CD4-positive, alpha-beta T cell (primary cell): Measurements from ENCODE around the gene OR52H1. TPM values are rescaled to one million over a fixed set of nuclear protein-coding genes. Genes with fewer than 3 reads are reported as not detected.

Source experiments
- ATAC-seq: fragments of 200-7000 bp; cut with Tn5 transposase; one replicate; pipeline ENCODE4 v1.10.0; 2022; ENCODE audit warnings: mild to moderate bottlenecking; ENCODE audit not compliant: poor library complexity
- CTCF ChIA-PET: fragments of 350-600 bp; sonication (Branson Sonifier 250); formaldehyde crosslinking; loops from one replicate; lab custom pipeline; 2021; ENCODE audit warnings: antibody characterized with exemption, inconsistent platforms; lab: Charles Lee
- POLR2A ChIA-PET: fragments of 350-600 bp; sonication (Branson Sonifier 250); formaldehyde crosslinking; loops from one replicate; lab custom pipeline; 2021; ENCODE audit warnings: antibody characterized with exemption, inconsistent platforms; lab: Charles Lee
- DNase-seq, 14 experiments: peaks; one replicate each; pipeline ENCODE4 v3.0.0-alpha.2; 2013 to 2020; ENCODE audit warnings: mixed read lengths in 2 of 14
- H3K27ac ChIP-seq, 2 donors: one replicate each; pipeline versions ENCODE4 v1.5.1 to v1.7.0; 2013; ENCODE audit warnings: low read length in 2 of 2, low read depth in 1 of 2, mild to moderate bottlenecking in 1 of 2
- H3K27me3 ChIP-seq, 2 experiments: 1 replicate in 1 of 2; 2 replicates in 1 of 2; pipeline versions ENCODE4 v1.6.1 to v1.7.0; 2013; ENCODE audit warnings: low read length in 2 of 2, control low read depth in 1 of 2, mild to moderate bottlenecking in 1 of 2, moderate library complexity in 1 of 2; ENCODE audit not compliant: insufficient read depth in 2 of 2, control insufficient read depth in 1 of 2
- H3K36me3 ChIP-seq: one replicate; pipeline ENCODE4 v1.6.1; 2013; ENCODE audit warnings: low read length, control low read depth; ENCODE audit not compliant: insufficient read depth
- H3K4me1 ChIP-seq: one replicate; pipeline ENCODE4 v1.6.1; 2013; ENCODE audit warnings: low read length, control low read depth; ENCODE audit not compliant: insufficient read depth
- H3K4me3 ChIP-seq: one replicate; pipeline ENCODE4 v1.5.1; 2013; ENCODE audit warnings: mild to moderate bottlenecking, low read length, moderate library complexity
- H3K9me3 ChIP-seq, 2 experiments: 1 replicate in 1 of 2; 2 replicates in 1 of 2; pipeline versions ENCODE4 v1.6.1 to v1.7.0; 2013; ENCODE audit warnings: low read length in 2 of 2, mild to moderate bottlenecking in 2 of 2, control low read depth in 1 of 2, moderate library complexity in 1 of 2; ENCODE audit not compliant: control insufficient read depth in 1 of 2, insufficient read depth in 1 of 2
- H3K27ac Mint-ChIP-seq: one replicate; pipeline ENCODE4 v1.8.0; 2020; ENCODE audit warnings: mixed read lengths
- H3K27me3 Mint-ChIP-seq: one replicate; pipeline ENCODE4 v1.8.0; 2021; ENCODE audit warnings: mixed read lengths
- H3K36me3 Mint-ChIP-seq: one replicate; pipeline ENCODE4 v1.8.0; 2021; ENCODE audit warnings: low read depth, mixed read lengths
- H3K4me1 Mint-ChIP-seq: one replicate; pipeline ENCODE4 v1.8.0; 2021; ENCODE audit warnings: low read depth, mixed read lengths
- H3K4me3 Mint-ChIP-seq: one replicate; pipeline ENCODE4 v1.8.0; 2020; ENCODE audit warnings: mild to moderate bottlenecking, mixed read lengths
- H3K9me3 Mint-ChIP-seq: one replicate; pipeline ENCODE4 v1.8.0; 2020; ENCODE audit warnings: mixed read lengths
- intact Hi-C, 2 experiments: fragments of 100-400 bp; cut with DNase I in 1 of 2; cut with micrococcal nuclease in 1 of 2; formaldehyde crosslinking; loops; one replicate each; pipeline versions ENCODE4 v1.15.1 to v1.9.0; 2023 to 2025; cut with DNase I, micrococcal nuclease
- total RNA-seq, 174 experiments: library from RNA in 2 of 174; stranded (reverse) in 2 of 174; gene quantifications; one replicate each; pipeline ENCODE4 v1.2.3 and lab custom pipeline; 2021 to 2026
- TF ChIP-seq, protein P1 (sequence below): fragments of 200-600 bp; IDR thresholded peaks from one replicate; pipeline ENCODE4 v1.8.0; 2022; ENCODE audit warnings: antibody characterized with exemption, mild to moderate bottlenecking

Gene OR52H1
- total RNA-seq, 2 experiments from 2014 or later: 0.22 TPM; not detected in 1

DNA sequence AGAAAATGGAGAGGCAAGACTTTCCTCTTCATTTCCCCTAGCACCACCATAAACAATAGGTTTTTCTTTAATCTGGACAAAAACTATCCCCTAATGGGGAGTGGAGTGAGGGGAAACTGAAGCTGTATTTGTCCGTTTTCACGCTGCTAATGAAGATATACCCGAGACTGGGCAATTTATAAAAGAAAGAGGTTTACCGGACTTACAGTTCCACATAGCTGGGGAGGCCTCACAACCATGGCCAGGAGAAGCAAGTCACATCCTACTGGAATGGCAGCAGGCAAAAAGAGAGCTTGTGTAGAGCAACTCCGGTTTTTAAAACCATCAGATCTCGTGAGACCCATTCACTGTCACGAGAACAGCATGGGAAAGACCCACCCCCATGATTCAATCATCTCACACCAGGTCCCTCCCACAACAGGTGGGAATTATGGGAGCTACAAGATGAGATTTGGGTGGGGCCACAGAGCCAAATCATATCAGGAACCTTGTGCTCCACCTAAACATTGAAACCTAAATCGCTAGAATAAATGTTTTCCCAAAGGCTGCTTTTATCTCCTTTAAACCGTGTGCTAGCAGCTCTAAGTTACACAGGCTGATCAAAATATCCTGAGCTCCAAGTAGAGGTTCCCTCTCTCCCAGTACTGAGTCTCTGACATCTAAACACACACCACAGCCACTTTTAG, 42.8 kb downstream of the OR52H1 start:
- intact Hi-C loops: no loop called here
- Mint-ChIP-seq H3K4me3 (no peak overlapping the region), H3K9me3 (no peaks in the 10 kb centered on the region), H3K36me3 (no peaks in the 10 kb centered on the region), H3K27me3 (no peaks in the 10 kb centered on the region), H3K27ac (no peak overlapping the region), H3K4me1 (no peaks in the 10 kb centered on the region)
- Histone ChIP-seq H3K4me3 (no peak overlapping the region), H3K27ac (no peak overlapping the region), H3K9me3 (no peaks in the 10 kb centered on the region), H3K27me3 (peaks cover 0 to 2% of the 10 kb centered on the region in 2 experiments), H3K36me3 (no peaks in the 10 kb centered on the region), H3K4me1 (no peaks in the 10 kb centered on the region)
- TF ChIP-seq, protein P1, sequence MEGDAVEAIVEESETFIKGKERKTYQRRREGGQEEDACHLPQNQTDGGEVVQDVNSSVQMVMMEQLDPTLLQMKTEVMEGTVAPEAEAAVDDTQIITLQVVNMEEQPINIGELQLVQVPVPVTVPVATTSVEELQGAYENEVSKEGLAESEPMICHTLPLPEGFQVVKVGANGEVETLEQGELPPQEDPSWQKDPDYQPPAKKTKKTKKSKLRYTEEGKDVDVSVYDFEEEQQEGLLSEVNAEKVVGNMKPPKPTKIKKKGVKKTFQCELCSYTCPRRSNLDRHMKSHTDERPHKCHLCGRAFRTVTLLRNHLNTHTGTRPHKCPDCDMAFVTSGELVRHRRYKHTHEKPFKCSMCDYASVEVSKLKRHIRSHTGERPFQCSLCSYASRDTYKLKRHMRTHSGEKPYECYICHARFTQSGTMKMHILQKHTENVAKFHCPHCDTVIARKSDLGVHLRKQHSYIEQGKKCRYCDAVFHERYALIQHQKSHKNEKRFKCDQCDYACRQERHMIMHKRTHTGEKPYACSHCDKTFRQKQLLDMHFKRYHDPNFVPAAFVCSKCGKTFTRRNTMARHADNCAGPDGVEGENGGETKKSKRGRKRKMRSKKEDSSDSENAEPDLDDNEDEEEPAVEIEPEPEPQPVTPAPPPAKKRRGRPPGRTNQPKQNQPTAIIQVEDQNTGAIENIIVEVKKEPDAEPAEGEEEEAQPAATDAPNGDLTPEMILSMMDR: no peak
- DNase-seq (no peak), ATAC-seq (no peak)
- ChIA-PET CTCF (no interaction called here), POLR2A (no interaction called here)

DNA sequence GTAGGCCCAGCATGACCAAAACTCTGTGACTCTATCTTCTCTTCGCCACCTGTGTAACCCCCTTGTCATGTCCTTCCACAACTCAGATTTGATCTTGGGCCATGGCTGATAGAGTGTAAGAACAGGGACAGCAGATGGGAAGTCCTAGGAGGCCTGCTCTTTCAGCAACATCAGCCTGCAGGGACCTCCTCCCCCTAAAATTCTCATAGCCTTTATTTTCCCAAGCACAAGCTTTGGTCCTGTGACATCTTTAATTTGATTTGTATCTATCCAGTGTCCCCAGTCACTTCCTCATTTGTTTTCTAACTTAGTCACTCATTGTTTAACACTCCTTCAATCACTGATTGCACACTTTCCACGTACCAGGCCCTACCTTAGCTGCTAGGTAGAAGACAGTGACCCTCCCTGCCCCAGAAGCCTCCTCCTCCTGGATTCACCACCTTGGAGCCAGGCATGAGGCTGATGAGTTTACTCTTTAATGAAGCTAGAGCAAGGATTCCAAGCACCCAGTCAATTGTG, 43.9 kb downstream of the OR52H1 start:
- no peak overlapping the region for H3K4me3 Mint-ChIP-seq
- CTCF ChIA-PET: no interaction called here
- TF ChIP-seq, protein P1: no peak
- no peak overlapping the region for H3K27ac ChIP-seq
- no peaks in the 10 kb centered on the region for H3K36me3 Mint-ChIP-seq
- no peaks in the 10 kb centered on the region for H3K4me1 ChIP-seq
- intact Hi-C loops: no loop called here
- H3K36me3 ChIP-seq: no peaks in the 10 kb centered on the region
- H3K4me1 Mint-ChIP-seq: no peaks in the 10 kb centered on the region
- no peaks in the 10 kb centered on the region for H3K27me3 Mint-ChIP-seq
- H3K27ac Mint-ChIP-seq: no peak overlapping the region
- POLR2A ChIA-PET: no interaction called here
- ATAC-seq: no peak
- H3K4me3 ChIP-seq: no peak overlapping the region
- H3K27me3 ChIP-seq: peaks cover 0 to 2% of the 10 kb centered on the region in 2 experiments
- no peaks in the 10 kb centered on the region for H3K9me3 Mint-ChIP-seq
- no peaks in the 10 kb centered on the region for H3K9me3 ChIP-seq
- DNase-seq: no peak

DNA sequence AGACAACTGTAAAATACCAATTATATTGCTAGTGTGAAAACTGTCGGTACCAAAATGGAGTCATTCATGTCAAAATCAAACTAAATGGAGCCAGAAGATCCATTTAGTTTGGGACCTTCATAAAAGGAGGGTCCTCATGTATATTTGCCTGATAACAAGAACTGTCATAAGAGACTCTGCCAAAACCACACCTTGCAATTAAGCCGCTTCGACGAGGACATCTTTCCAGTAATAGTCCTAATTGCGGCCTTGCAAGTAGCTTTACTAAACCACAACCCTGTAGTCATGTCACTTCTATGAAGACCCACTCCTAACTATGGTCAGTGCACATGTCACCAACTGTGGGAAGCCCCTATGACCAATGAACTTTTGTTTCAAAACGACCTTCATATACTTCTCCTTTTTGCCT, 47.9 kb downstream of the OR52H1 start:
- no peak overlapping the region for H3K4me3 ChIP-seq
- H3K36me3 Mint-ChIP-seq: no peaks in the 10 kb centered on the region
- ATAC-seq: no peak
- H3K27ac Mint-ChIP-seq: no peak overlapping the region
- ChIA-PET CTCF (no interaction called here), POLR2A (no interaction called here)
- no peaks in the 10 kb centered on the region for H3K4me1 ChIP-seq
- H3K4me1 Mint-ChIP-seq: no peaks in the 10 kb centered on the region
- H3K27me3 ChIP-seq: no peaks in the 10 kb centered on the region
- TF ChIP-seq, protein P1: no peak
- DNase-seq: no peak
- no peaks in the 10 kb centered on the region for H3K27me3 Mint-ChIP-seq
- H3K27ac ChIP-seq: no peak overlapping the region
- no peaks in the 10 kb centered on the region for H3K9me3 Mint-ChIP-seq
- no peaks in the 10 kb centered on the region for H3K36me3 ChIP-seq
- H3K4me3 Mint-ChIP-seq: no peak overlapping the region
- intact Hi-C loops: no loop called here
- H3K9me3 ChIP-seq: no peaks in the 10 kb centered on the region
